GM12878 (cell line): ENCODE measurements around the gene RAD51. TPM values are rescaled to one million over a fixed set of nuclear protein-coding genes. Genes with fewer than 3 reads are reported as not detected.

Source experiments
- ATAC-seq: fragments of 200-7000 bp; cut with Tn5 transposase; 3 replicates; pipeline ENCODE4 v1.9.1; 2020; ENCODE audit warnings: mild to moderate bottlenecking, moderate library complexity
- BruUV-seq: library from RNA; stranded (reverse); fragments of 400-500 nt; replicated peaks from 2 replicates; lab custom pipeline; 2021; lab: Mats Ljungman, UMichigan
- CTCF ChIA-PET: fragments of 300-600 bp; sonication (Branson Sonifier 250); formaldehyde crosslinking; extraction: SDS; loops from one replicate; lab custom pipeline; 2021; ENCODE audit warnings: inconsistent platforms; lab: Yijun Ruan, JAX
- POLR2A ChIA-PET: fragments of 350-600 bp; formaldehyde crosslinking; extraction: SDS; loops from one replicate; lab custom pipeline; 2021; ENCODE audit warnings: inconsistent platforms; lab: Charles Lee
- RAD21 ChIA-PET: fragments of 300-600 bp; sonication (Branson Sonifier 250); formaldehyde crosslinking; loops from one replicate; lab custom pipeline; 2023; ENCODE audit warnings: antibody characterized with exemption; ENCODE audit not compliant: unreplicated experiment; lab: Charles Lee
- SMC1A ChIA-PET: fragments of 300-600 bp; sonication (Branson Sonifier 250); formaldehyde crosslinking; loops from one replicate; lab custom pipeline; 2023; ENCODE audit not compliant: unreplicated experiment, uncharacterized antibody; lab: Charles Lee
- DNase-seq: peaks from one replicate; pipeline ENCODE4 v3.0.0-alpha.2; 2011; ENCODE audit warnings: low read depth, low spot score
- FAIRE-seq: peaks from 3 replicates; lab custom pipeline; 2011; peaks lifted over from hg19 to GRCh38; lab: Jason Lieb, UNC
- H2AFZ ChIP-seq: 2 replicates; pipeline ENCODE4 v1.6.0; 2011; ENCODE audit warnings: low read depth, low read length, control low read depth; ENCODE audit not compliant: control insufficient read depth
- H3K27ac ChIP-seq: 2 replicates; pipeline ENCODE4 v1.5.1; 2011; ENCODE audit warnings: control low read depth; ENCODE audit not compliant: control insufficient read depth, insufficient read depth
- H3K27me3 ChIP-seq, 2 experiments: replicated peaks in 1 of 2; 2 replicates each; pipeline versions ENCODE4 v1.6.0 to v1.6.1; 2011; ENCODE audit warnings: low read length in 1 of 2; ENCODE audit not compliant: control insufficient read depth in 2 of 2, insufficient read depth in 2 of 2
- H3K36me3 ChIP-seq, 2 experiments: 2 replicates each; pipeline ENCODE4 v1.5.1; 2011; ENCODE audit warnings: low read length in 1 of 2; ENCODE audit not compliant: control insufficient read depth in 2 of 2, insufficient read depth in 2 of 2
- H3K4me1 ChIP-seq: 2 replicates; pipeline ENCODE4 v1.6.1; 2011; ENCODE audit warnings: mild to moderate bottlenecking, low read length, moderate library complexity, mixed read lengths; ENCODE audit not compliant: control insufficient read depth, insufficient read depth
- H3K4me2 ChIP-seq: 2 replicates; pipeline ENCODE4 v1.6.0; 2011; ENCODE audit warnings: control low read depth; ENCODE audit not compliant: control insufficient read depth, insufficient read depth
- H3K4me3 ChIP-seq: fragments of 200-600 bp; sonication (generic); 2 replicates; pipeline ENCODE4 v1.5.1; 2016
- H3K79me2 ChIP-seq: 2 replicates; pipeline ENCODE4 v1.6.0; 2011; ENCODE audit warnings: low read length; ENCODE audit not compliant: control insufficient read depth, insufficient read depth
- H3K9ac ChIP-seq: 2 replicates; pipeline ENCODE4 v1.8.0; 2011; ENCODE audit warnings: low read length, control low read depth, mixed read lengths; ENCODE audit not compliant: control insufficient read depth, insufficient read depth
- H3K9me3 ChIP-seq: replicated peaks from 3 replicates; pipeline ENCODE4 v1.5.1; 2011; ENCODE audit warnings: mild to moderate bottlenecking, low read length; ENCODE audit not compliant: control insufficient read depth, insufficient read depth
- H4K20me1 ChIP-seq: 2 replicates; pipeline ENCODE4 v1.6.0; 2011; ENCODE audit not compliant: control insufficient read depth, insufficient read depth
- CHD4 ChIP-seq: fragments of 200-600 bp; sonication (generic); IDR thresholded peaks from 2 replicates; pipeline ENCODE4 v1.6.1; 2016; ENCODE audit warnings: mild to moderate bottlenecking
- HDAC2 ChIP-seq: fragments of 200-600 bp; sonication (generic); IDR thresholded peaks from 2 replicates; pipeline ENCODE4 v1.6.1; 2017
- JUNB ChIP-seq: IDR thresholded peaks from 2 replicates; pipeline ENCODE4 v1.6.1; 2016; ENCODE audit warnings: antibody characterized with exemption, mild to moderate bottlenecking
- MXI1 ChIP-seq: fragments of 150-350 bp; IDR thresholded peaks from 2 replicates; pipeline ENCODE4 v1.6.1; 2011; ENCODE audit warnings: low read depth, mild to moderate bottlenecking, inconsistent platforms, low read length, improper control_type of control experiment
- SRF ChIP-seq, 2 experiments: IDR thresholded peaks; 2 replicates each; pipeline ENCODE4 v1.6.1; 2011; ENCODE audit warnings: low read depth in 2 of 2, low read length in 2 of 2, mild to moderate bottlenecking in 1 of 2, moderate library complexity in 1 of 2
- STAT1 ChIP-seq: fragments of 450-650 bp; conservative IDR thresholded peaks from 2 replicates; pipeline ENCODE4 v1.6.1; 2014; ENCODE audit warnings: antibody characterized with exemption, mild to moderate bottlenecking
- SUZ12 ChIP-seq: fragments of 200-600 bp; sonication (generic); IDR thresholded peaks from one replicate; pipeline ENCODE4 v1.6.1; 2018; ENCODE audit warnings: antibody characterized with exemption, mild to moderate bottlenecking; ENCODE audit not compliant: unreplicated experiment
- TCF7 ChIP-seq: IDR thresholded peaks from 2 replicates; pipeline ENCODE4 v1.6.1; 2014; ENCODE audit warnings: antibody characterized with exemption, borderline replicate concordance
- ZNF24 ChIP-seq: fragments of 450-650 bp; IDR thresholded peaks from 2 replicates; pipeline ENCODE4 v1.6.1; 2017; ENCODE audit warnings: antibody characterized with exemption, mild to moderate bottlenecking
- WGBS: methylation state at CpG from one replicate; pipeline ENCODE4 v1.1.6; 2016; ENCODE audit warnings: low lambda C conversion rate; ENCODE audit not compliant: insufficient replicate concordance, insufficient coverage; ENCODE audit errors: missing lambda C conversion rate; 5-methylcytosine and 5-hydroxymethylcytosine counted together
- in situ Hi-C: fragments of 300-500 bp; cut with MboI; formaldehyde crosslinking; loops from 9 replicates; pipeline ENCODE4 v1.14.3; 2018; ENCODE audit warnings: mixed read lengths
- intact Hi-C: fragments of 100-400 bp; cut with micrococcal nuclease; formaldehyde crosslinking; loops from one replicate; pipeline ENCODE4 v1.14.2; 2022; ENCODE audit not compliant: unreplicated experiment
- polyA plus RNA-seq, 11 experiments: library from polyadenylated mRNA; depleted of rRNA in 4 of 11; unstranded in 6 of 11; stranded (reverse) in 5 of 11; fragments of >200 nt; fragmentation: Nextera tagmentation in 4 of 11; fragmentation: Illumina TruSeq in 1 of 11; extraction: Ambion mirVana in 4 of 11; extraction: Trizol in 1 of 11; gene quantifications; 1 replicate in 1 of 11; 2 replicates in 10 of 11; pipeline versions ENCODE4 v1.2.1 to v1.2.3, GENCODE V29; 2011 to 2016; ENCODE audit warnings: inconsistent platforms in 2 of 11, missing spikeins in 2 of 11, low read depth in 1 of 11
- total RNA-seq, 4 experiments: library from RNA; depleted of rRNA in 3 of 4; stranded (reverse); fragments of >200 nt in 3 of 4; fragmentation: Illumina TruSeq in 1 of 4; extraction: Trizol in 1 of 4; gene quantifications; 2 replicates each; pipeline versions ENCODE4 v1.2.1 to v1.2.3, GENCODE V29; 2013 to 2021
- TF ChIP-seq, protein P1 (sequence below): fragments of 450-650 bp; formaldehyde crosslinking; IDR thresholded peaks from 2 replicates; pipeline ENCODE4 v1.5.0; 2022; ENCODE audit warnings: mild to moderate bottlenecking, missing genetic modification characterization
- TF ChIP-seq, protein P2 (sequence below): fragments of 150-350 bp; IDR thresholded peaks from 2 replicates; pipeline ENCODE4 v1.6.1; 2014; ENCODE audit warnings: mild to moderate bottlenecking, low read depth, low read length
- TF ChIP-seq, protein P3 (sequence below): fragments of 450-650 bp; IDR thresholded peaks from 2 replicates; pipeline ENCODE4 v1.6.1; 2016; ENCODE audit warnings: mild to moderate bottlenecking
- TF ChIP-seq, protein P4 (sequence below): fragments of 450-650 bp; IDR thresholded peaks from 2 replicates; pipeline ENCODE4 v1.6.1; 2014; ENCODE audit warnings: mild to moderate bottlenecking
- TF ChIP-seq, protein P5 (sequence below): IDR thresholded peaks from 2 replicates; pipeline ENCODE4 v1.6.1; 2012; ENCODE audit warnings: low read depth, low read length, improper control_type of control experiment

The RAD51 gene
- total and polyA plus RNA-seq, 10 of the 15 experiments (the other 5 are each of a cell fraction or from before 2014, with no cell fraction given): 13.1 to 55.0 (median 30.6) TPM

DNA sequence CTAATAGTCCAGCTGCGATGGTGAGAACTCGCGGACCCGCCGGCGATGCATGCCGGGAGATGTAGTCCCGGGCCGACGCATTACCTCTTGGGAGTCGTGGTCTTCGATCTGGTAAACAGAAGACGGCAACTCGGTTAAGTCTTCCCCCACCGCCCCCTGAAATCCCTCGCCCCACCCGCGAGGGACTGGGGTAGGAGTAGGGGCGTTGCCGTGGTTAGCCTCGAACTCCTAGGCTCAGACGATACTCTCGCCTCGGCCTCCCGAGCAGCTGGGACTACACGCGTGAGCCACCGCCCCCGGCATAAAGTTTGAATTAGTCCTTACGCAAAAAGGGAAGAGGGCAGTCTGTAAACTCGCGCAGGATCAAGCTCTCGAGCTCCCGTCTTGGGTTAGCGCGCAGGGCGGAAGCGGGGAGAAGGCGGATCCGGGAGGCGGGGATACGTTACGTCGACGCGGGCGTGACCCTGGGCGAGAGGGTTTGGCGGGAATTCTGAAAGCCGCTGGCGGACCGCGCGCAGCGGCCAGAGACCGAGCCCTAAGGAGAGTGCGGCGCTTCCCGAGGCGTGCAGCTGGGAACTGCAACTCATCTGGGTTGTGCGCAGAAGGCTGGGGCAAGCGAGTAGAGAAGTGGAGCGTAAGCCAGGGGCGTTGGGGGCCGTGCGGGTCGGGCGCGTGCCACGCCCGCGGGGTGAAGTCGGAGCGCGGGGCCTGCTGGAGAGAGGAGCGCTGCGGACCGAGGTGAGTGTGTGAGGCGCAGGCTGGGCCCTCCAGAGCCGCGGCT is at the start of gene RAD51 (continued):
- peak; percentile 98 for TF ChIP-seq HDAC2
- TF ChIP-seq, protein P1, sequence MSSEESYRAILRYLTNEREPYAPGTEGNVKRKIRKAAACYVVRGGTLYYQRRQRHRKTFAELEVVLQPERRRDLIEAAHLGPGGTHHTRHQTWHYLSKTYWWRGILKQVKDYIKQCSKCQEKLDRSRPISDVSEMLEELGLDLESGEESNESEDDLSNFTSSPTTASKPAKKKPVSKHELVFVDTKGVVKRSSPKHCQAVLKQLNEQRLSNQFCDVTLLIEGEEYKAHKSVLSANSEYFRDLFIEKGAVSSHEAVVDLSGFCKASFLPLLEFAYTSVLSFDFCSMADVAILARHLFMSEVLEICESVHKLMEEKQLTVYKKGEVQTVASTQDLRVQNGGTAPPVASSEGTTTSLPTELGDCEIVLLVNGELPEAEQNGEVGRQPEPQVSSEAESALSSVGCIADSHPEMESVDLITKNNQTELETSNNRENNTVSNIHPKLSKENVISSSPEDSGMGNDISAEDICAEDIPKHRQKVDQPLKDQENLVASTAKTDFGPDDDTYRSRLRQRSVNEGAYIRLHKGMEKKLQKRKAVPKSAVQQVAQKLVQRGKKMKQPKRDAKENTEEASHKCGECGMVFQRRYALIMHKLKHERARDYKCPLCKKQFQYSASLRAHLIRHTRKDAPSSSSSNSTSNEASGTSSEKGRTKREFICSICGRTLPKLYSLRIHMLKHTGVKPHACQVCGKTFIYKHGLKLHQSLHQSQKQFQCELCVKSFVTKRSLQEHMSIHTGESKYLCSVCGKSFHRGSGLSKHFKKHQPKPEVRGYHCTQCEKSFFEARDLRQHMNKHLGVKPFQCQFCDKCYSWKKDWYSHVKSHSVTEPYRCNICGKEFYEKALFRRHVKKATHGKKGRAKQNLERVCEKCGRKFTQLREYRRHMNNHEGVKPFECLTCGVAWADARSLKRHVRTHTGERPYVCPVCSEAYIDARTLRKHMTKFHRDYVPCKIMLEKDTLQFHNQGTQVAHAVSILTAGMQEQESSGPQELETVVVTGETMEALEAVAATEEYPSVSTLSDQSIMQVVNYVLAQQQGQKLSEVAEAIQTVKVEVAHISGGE (CRISPR knock-in tag): no peak
- TF ChIP-seq STAT1: no peak
- no peak for TF ChIP-seq JUNB

DNA sequence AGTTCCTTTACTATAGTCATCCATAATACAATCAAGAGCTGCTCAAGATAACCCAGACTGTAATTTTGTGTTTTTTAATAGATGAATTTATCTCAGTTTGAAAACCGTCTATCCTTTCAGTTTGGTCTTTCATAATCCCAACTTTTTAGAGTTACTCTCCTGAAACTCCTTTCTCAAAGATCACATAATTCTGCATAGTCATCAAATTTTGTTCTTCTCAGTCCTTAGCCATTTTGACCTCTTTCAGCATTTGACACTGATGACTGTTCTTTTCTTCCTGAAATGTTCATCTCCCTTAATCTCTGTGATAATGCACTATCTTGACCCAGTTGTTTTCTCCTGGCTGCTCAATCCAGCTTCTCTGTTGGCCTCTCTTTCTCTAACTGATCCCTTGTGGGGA is 47.5 kb upstream of the RAD51 start:
- intact Hi-C loops: no loop called here
- no peak for TF ChIP-seq SRF (IDR thresholded peaks at IDR 0.05; ENCODE audit: low read depth in 2 of 2, low read length in 2 of 2)
- TF ChIP-seq CHD4: no peak
- no peak for TF ChIP-seq ZNF24
- TF ChIP-seq TCF7: no peak
- TF ChIP-seq, protein P2, sequence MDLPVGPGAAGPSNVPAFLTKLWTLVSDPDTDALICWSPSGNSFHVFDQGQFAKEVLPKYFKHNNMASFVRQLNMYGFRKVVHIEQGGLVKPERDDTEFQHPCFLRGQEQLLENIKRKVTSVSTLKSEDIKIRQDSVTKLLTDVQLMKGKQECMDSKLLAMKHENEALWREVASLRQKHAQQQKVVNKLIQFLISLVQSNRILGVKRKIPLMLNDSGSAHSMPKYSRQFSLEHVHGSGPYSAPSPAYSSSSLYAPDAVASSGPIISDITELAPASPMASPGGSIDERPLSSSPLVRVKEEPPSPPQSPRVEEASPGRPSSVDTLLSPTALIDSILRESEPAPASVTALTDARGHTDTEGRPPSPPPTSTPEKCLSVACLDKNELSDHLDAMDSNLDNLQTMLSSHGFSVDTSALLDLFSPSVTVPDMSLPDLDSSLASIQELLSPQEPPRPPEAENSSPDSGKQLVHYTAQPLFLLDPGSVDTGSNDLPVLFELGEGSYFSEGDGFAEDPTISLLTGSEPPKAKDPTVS: no peak
- TF ChIP-seq, protein P3, sequence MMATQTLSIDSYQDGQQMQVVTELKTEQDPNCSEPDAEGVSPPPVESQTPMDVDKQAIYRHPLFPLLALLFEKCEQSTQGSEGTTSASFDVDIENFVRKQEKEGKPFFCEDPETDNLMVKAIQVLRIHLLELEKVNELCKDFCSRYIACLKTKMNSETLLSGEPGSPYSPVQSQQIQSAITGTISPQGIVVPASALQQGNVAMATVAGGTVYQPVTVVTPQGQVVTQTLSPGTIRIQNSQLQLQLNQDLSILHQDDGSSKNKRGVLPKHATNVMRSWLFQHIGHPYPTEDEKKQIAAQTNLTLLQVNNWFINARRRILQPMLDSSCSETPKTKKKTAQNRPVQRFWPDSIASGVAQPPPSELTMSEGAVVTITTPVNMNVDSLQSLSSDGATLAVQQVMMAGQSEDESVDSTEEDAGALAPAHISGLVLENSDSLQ: no peak
- TF ChIP-seq, protein P4, sequence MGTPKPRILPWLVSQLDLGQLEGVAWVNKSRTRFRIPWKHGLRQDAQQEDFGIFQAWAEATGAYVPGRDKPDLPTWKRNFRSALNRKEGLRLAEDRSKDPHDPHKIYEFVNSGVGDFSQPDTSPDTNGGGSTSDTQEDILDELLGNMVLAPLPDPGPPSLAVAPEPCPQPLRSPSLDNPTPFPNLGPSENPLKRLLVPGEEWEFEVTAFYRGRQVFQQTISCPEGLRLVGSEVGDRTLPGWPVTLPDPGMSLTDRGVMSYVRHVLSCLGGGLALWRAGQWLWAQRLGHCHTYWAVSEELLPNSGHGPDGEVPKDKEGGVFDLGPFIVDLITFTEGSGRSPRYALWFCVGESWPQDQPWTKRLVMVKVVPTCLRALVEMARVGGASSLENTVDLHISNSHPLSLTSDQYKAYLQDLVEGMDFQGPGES: no peak
- TF ChIP-seq SUZ12: no peak
- TF ChIP-seq, protein P5, sequence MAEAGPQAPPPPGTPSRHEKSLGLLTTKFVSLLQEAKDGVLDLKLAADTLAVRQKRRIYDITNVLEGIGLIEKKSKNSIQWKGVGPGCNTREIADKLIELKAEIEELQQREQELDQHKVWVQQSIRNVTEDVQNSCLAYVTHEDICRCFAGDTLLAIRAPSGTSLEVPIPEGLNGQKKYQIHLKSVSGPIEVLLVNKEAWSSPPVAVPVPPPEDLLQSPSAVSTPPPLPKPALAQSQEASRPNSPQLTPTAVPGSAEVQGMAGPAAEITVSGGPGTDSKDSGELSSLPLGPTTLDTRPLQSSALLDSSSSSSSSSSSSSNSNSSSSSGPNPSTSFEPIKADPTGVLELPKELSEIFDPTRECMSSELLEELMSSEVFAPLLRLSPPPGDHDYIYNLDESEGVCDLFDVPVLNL: no peak
- TF ChIP-seq MXI1: no peak

More for the DNA sequence above, 47.5 kb upstream of the RAD51 start:
- Histone ChIP-seq H3K9me3 (no peaks in the 10 kb centered on the region), H3K36me3 (peaks cover 0 to 8% of the 10 kb centered on the region in 2 experiments; a peak in 3 of 4 replicates), H3K4me2 (no peak overlapping the region), H4K20me1 (no peaks in the 10 kb centered on the region), H3K4me1 (no peaks in the 10 kb centered on the region), H3K27me3 (no peaks in the 10 kb centered on the region), H3K4me3 (no peak overlapping the region), H2AFZ (no peak overlapping the region), H3K9ac (no peak overlapping the region), H3K79me2 (no peaks in the 10 kb centered on the region), H3K27ac (no peak overlapping the region)
- CTCF ChIA-PET: interaction anchor here (0.9 to 1.4 kb wide), 6 partner anchors 8 to 137 kb away, joined by 3 to 6 read pairs (median 4); no protein-coding TSS in a partner anchor
- 96% methylated on average over 1 of the region's 1 CpG for whole genome bisulfite sequencing
- RAD21 ChIA-PET: no interaction called here
- no peak for ATAC-seq
- no peak for FAIRE-seq
- in situ Hi-C loops: no loop called here
- no peak for DNase-seq
- no TSS peak for BruUV-seq
- SMC1A ChIA-PET: interaction anchor here (0.8 to 1.5 kb wide), 2 partner anchors 20 to 24 kb away, joined by 3 to 5 read pairs; no protein-coding TSS in a partner anchor
- POLR2A ChIA-PET: no interaction called here
